Activated T-cell treated with anti-CD3 and anti-CD28 coated beads for 1 hour (primary cell): ENCODE data around the gene CARNS1.

Experiments
- DNase-seq: peaks from one replicate; pipeline ENCODE4 v3.0.0-alpha.2; 2020; ENCODE audit warnings: low read depth

Gene CARNS1

DNA sequence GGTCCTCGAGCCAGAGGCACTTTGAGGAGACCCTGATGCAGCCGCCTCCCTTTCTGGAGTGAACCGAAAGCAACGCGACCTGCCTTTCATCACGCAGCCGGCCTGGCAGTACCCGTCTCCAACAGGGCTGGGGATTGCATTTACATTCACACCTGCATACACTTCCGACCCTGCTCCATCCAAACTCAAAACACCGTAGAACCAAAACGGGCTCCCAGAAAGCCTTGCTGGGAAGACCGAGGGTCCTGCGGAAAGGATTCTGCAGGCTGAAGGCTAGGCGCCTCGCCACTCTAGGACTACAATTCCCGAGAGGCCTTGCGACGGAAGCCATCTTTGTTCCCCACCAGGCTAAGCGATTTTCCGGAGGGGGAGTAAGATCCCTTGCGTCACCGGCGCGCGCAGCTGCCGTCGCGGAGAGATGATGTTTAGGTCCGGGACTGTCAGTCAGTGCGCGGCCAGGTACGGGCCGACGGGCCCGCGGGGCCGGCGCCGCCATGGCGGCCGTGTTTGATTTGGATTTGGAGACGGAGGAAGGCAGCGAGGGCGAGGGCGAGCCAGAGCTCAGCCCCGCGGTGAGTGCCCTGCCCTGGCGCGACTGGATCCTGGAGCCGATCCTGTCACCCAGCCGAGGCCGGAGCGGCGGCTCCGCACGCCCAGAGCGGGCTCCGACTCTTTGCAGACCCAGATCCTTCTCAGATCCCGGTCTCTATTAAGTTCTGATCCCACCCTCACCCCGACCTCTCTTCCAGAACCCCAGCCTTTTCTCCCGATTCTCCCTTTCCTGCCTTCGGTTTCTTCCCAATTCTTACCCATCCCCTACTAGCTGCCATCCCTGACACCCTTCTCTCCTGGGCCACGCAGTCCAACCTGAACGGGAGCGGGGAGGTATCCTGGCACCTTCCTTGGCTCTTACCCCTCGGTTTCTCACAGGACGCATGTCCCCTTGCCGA is 12.8 kb downstream of the CARNS1 start, which contains the start of gene RPS6KB2:
TSS of gene RPS6KB2 (plus strand) at position 443 of the 950 bp plus-strand sequence. CDS start at position 495, 52 bp downstream.
- DNase-seq, result peak; percentile 99

- no peak for DNase-seq
Measured at GRCh38 chr11:67429038-67429668, 13.7 kb downstream of the CARNS1 start.

DNA sequence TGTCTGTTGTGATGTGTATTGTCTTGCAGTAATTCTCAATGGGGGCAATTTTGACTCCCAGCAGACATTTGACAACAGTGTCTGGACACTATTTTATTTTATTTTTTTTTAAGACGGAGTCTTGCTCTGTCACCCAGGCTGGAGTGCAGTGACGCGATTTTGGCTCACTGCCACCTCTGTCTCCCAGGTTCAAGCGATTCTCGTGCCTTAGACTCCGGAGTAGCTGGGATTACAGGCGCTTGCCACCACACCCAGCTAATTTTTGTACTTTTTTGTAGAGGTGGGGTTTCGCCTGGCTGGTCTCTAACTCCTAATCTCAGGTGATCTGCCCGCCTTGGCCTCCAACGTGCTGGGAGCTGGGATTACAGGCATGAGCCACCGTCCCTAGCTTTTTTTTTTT is 14.2 kb downstream of the CARNS1 start:
- DNase-seq, result no peak

GRCh38 chr11:67431346-67432249 is 16.1 kb downstream of the CARNS1 start:
- DNase-seq, result no peak

DNA sequence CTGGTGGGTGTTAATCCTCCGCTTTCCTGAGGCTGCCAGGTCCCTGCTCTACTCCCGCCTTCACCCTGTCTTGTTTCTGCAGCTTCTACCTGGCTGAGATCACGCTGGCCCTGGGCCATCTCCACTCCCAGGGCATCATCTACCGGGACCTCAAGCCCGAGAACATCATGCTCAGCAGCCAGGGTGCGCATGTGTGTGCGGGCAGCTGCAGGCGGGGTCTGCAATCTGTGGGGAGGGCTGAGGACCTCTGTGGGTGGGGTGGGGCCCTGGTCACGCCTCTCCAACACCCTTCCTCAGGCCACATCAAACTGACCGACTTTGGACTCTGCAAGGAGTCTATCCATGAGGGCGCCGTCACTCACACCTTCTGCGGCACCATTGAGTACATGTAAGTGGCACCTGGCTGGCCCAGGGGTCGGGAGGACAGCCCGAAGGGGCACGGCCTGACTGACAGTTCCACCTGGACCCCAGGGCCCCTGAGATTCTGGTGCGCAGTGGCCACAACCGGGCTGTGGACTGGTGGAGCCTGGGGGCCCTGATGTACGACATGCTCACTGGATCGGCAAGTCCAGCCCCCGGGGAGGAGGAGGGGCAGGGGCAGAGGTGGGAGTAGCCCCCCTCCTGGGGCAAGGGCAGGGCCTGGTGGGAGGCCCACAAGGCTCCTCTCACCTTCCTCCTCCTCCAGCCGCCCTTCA is 17.3 kb downstream of the CARNS1 start:
- DNase-seq, result no peak

- no peak for DNase-seq
Measured at GRCh38 chr11:67433536-67434394, 18.3 kb downstream of the CARNS1 start.

GRCh38 chr11:67434395-67434881 is 19.0 kb downstream of the CARNS1 start:
- no peak for DNase-seq

DNA sequence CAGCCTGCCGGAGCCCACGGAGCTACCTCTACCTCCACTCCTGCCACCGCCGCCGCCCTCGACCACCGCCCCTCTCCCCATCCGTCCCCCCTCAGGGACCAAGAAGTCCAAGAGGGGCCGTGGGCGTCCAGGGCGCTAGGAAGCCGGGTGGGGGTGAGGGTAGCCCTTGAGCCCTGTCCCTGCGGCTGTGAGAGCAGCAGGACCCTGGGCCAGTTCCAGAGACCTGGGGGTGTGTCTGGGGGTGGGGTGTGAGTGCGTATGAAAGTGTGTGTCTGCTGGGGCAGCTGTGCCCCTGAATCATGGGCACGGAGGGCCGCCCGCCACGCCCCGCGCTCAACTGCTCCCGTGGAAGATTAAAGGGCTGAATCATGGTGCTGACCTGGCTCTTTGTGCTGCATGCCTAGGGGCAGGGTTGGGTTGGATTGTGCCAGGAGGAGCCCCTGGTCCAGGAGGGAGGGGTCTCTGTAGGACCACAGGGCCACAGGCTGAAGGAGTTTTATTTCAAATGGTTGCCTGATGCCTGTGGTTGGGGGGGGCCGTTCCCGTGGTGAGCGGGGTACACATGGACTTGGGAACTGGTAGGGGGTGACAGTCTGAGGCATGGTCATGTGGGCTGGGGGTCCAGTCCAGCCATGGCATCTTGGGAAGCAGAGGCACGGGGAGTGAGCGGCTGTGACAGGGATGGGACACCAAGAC is 19.7 kb downstream of the CARNS1 start:
- no peak for DNase-seq

GRCh38 chr11:67435727-67436458 is 20.4 kb downstream of the CARNS1 start:
- no peak for DNase-seq

GRCh38 chr11:67436459-67437081 is 21.1 kb downstream of the CARNS1 start:
- DNase-seq, result peak; percentile 57

GRCh38 chr11:67437082-67437808 is 21.8 kb downstream of the CARNS1 start, which contains the start of gene PTPRCAP:
Gene PTPRCAP (minus strand): TSS chr11:67437682. CDS start chr11:67437619, 63 bp downstream.
- peak; percentile 71 for DNase-seq

DNA sequence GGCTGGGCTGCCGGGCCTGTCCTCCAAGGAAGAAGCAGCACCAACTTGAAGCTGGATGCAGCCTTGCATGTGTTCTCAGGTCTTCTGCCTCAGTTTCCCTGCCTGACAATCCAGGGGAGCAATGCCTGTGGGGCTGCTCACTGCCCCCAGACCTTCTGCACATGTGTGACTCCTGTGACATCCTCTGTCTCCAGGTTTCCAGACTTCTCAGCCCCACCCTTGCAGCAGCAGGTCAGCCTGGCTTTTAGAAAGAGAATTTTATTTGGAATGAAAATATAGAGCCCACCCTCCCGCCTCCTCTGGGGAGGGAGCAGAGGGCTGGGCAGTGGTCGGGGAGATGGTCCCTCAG is 22.3 kb downstream of the CARNS1 start:
- no peak for DNase-seq

DNA sequence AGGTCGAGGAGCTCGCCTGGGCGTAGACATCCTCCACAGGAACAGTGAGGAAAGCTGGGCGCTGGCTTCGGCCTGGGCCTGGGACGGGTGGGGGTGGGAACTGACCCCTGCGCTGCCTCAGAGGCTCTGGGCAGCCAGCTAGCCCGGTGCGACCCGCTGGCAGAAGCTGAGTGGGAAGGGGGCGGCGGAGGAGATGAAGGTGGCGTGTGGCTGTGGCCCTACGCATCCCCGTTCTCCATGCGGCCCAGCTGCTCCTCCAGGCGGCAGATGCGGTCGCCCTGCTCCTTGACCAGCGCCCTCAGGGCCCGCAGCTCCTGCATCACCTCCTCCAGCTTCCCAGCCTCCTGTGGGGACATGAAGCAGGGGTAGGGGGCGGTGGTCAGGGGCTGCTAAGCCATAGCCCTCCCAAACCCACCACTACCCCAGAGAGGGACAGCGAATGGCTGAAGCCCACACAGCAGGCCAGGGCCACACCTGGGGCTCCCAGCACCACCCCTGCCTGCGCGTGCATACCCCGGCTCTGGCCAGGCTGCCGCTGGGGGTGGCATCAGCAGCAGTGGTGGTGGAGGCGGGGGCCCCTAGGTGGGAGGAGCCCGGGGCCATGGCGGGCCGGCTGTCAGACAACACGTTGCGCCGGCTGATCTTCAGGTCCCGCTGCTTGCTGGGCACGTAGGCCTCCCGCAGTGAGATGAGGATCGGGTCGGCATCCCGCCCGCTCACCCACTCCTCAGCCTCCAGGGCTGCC is 22.9 kb downstream of the CARNS1 start:
- peak; percentile 66 for DNase-seq

GRCh38 chr11:67439321-67440228 is 24.1 kb downstream of the CARNS1 start:
- DNase-seq, result no peak

DNA sequence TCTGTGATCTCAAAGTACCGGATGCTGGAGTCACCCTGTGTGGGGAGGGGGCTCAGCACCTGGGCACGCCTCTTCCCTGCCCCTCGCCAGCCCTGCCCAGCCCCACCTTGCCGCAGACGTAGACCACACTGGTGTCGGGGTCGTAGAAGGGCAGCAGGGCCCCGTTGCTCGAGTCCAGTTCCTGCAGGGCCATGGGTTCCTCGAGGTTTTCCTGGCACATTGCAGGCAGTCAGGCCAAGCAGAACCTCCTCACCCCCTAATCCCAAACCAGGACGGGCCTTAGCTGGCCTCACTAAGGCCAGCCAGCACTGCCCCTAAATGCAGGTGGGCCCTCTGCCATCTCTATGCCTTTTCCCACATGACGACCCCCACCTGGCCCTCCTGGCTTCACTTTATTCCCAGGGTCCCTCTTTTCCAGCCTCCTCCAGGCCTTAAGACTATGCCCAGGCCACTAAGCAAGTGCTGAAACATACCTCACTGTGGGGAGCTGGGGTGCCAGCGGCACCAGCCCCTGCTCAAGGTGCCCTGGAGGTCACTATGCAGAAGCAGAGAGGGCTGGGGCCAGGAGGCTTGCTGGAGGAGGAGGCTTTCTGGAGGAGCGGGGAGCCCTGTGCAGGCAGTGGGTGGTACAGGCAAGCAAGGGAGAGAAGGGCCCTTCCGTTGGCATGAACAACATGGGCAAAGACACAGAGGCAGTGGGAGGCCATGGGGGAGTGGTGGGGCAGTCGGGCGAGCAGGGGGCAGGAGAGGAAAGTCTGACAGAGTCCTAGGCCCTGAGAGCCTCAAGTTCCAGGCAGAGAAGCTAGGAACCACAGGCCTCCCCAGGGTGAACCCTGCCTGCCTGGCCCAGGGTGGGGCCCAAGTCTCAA is 25.0 kb downstream of the CARNS1 start:
- DNase-seq, result no peak
